ENCODE measurements around the gene ZNF562. TPM values are rescaled to one million over a fixed set of nuclear protein-coding genes. Genes with fewer than 3 reads are reported as not detected.
A peak's percentile ranks its signal among the peaks of the same experiment; 100 is the strongest.

Gene ZNF562
- 22.5 and 24.4 TPM in 2 replicates for total RNA-seq (ENCODE audit: low replicate concordance)
- long read RNA-seq, transcript ZNF562-202 (6 exons, 2,111 nt), result major isoform, 9 of 30 reads
- long read RNA-seq, partial matches to known transcripts, result 2 of 30 reads
- long read RNA-seq, other reads (novel, unspliced or antisense), result 16 of 30 reads

GRCh38 chr19:9674663-9675357, at the start of gene ZNF562:
Gene ZNF562 (minus strand): TSS chr19:9675100. CDS start chr19:9660744, 14,356 bp downstream.
- peak; percentile 81 for DNase-seq (ENCODE audit: extremely low spot score, unreplicated experiment)
- peaks cover 35% of the 10 kb centered on the region for H3K36me3 Mint-ChIP-seq
- H3K27me3 Mint-ChIP-seq, result no peaks in the 10 kb centered on the region
- TF ChIP-seq CTCF (conservative IDR thresholded peaks at IDR 0.05), result no peak
- peak within 1 kb of the TSS; percentile 96 for H3K4me3 Mint-ChIP-seq
- peak within 1 kb of the TSS; percentile 99 for H3K27ac Mint-ChIP-seq
- H3K9me3 Mint-ChIP-seq, result peaks cover 15% of the 10 kb centered on the region
- no peaks in the 10 kb centered on the region for H3K4me1 Mint-ChIP-seq (ENCODE audit: unreplicated experiment)

- no peak overlapping the region for H3K27ac Mint-ChIP-seq
- no peak overlapping the region for H3K4me3 Mint-ChIP-seq
- no peaks in the 10 kb centered on the region for H3K36me3 Mint-ChIP-seq
- DNase-seq (ENCODE audit: extremely low spot score, unreplicated experiment), result no peak
- peaks cover 5% of the 10 kb centered on the region for H3K4me1 Mint-ChIP-seq (ENCODE audit: unreplicated experiment)
- no peaks in the 10 kb centered on the region for H3K27me3 Mint-ChIP-seq
- TF ChIP-seq CTCF (conservative IDR thresholded peaks at IDR 0.05), result no peak
- no peaks in the 10 kb centered on the region for H3K9me3 Mint-ChIP-seq
These were observed 49.3 kb upstream of the ZNF562 start for GRCh38 chr19:9724157-9724556.

GRCh38 chr19:9721861-9722260, 47.0 kb upstream of the ZNF562 start:
- no peaks in the 10 kb centered on the region for H3K9me3 Mint-ChIP-seq
- H3K4me1 Mint-ChIP-seq (ENCODE audit: unreplicated experiment), result peaks cover 5% of the 10 kb centered on the region
- no peaks in the 10 kb centered on the region for H3K36me3 Mint-ChIP-seq
- DNase-seq (ENCODE audit: extremely low spot score, unreplicated experiment), result no peak
- H3K27ac Mint-ChIP-seq, result no peak overlapping the region
- no peak overlapping the region for H3K4me3 Mint-ChIP-seq
- no peak for TF ChIP-seq CTCF (conservative IDR thresholded peaks at IDR 0.05)
- no peaks in the 10 kb centered on the region for H3K27me3 Mint-ChIP-seq

GRCh38 chr19:9720541-9720940, 45.6 kb upstream of the ZNF562 start:
- no peak overlapping the region for H3K4me3 Mint-ChIP-seq
- H3K27me3 Mint-ChIP-seq, result no peaks in the 10 kb centered on the region
- no peaks in the 10 kb centered on the region for H3K36me3 Mint-ChIP-seq
- TF ChIP-seq CTCF (conservative IDR thresholded peaks at IDR 0.05), result no peak
- H3K27ac Mint-ChIP-seq, result no peak overlapping the region
- H3K4me1 Mint-ChIP-seq (ENCODE audit: unreplicated experiment), result peaks cover 5% of the 10 kb centered on the region
- no peaks in the 10 kb centered on the region for H3K9me3 Mint-ChIP-seq
- no peak for DNase-seq (ENCODE audit: extremely low spot score, unreplicated experiment)

- Mint-ChIP-seq H3K27ac (no peak overlapping the region), H3K4me3 (no peak overlapping the region), H3K4me1 (ENCODE audit: unreplicated experiment) (no peaks in the 10 kb centered on the region), H3K9me3 (peaks cover 5% of the 10 kb centered on the region), H3K27me3 (no peaks in the 10 kb centered on the region), H3K36me3 (no peaks in the 10 kb centered on the region)
- no peak for TF ChIP-seq CTCF (conservative IDR thresholded peaks at IDR 0.05)
- DNase-seq (ENCODE audit: extremely low spot score, unreplicated experiment), result no peak
These were observed 36.9 kb upstream of the ZNF562 start for GRCh38 chr19:9711815-9712214.

Data from type B pancreatic cell (in vitro differentiated cells).